SK-N-SH (cell line): ENCODE data around the gene PARP12. TPM values are rescaled to one million over a fixed set of nuclear protein-coding genes. Genes with fewer than 3 reads are reported as not detected.

Experiments
- CTCF ChIA-PET: fragments of 300-600, 350-600 bp; formaldehyde crosslinking; extraction: SDS; loops from one replicate; lab custom pipeline; 2021; lab: Yijun Ruan, JAX
- POLR2A ChIA-PET: fragments of 350-600 bp; sonication (Branson Sonifier 250); formaldehyde crosslinking; extraction: SDS; loops from one replicate; lab custom pipeline; 2020; ENCODE audit warnings: antibody characterized with exemption, inconsistent platforms; lab: Yijun Ruan, JAX
- DNase-seq: peaks from one replicate; pipeline ENCODE4 v3.0.0; 2012
- H2AFZ ChIP-seq: fragments of 200-600 bp; sonication (generic); 2 replicates; pipeline ENCODE4 v1.8.1; 2016; ENCODE audit warnings: antibody characterized with exemption, mild to moderate bottlenecking, low read depth
- H3F3A ChIP-seq: fragments of 200-600 bp; sonication (generic); replicated peaks from 2 replicates; pipeline ENCODE3; 2016; ENCODE audit warnings: antibody characterized with exemption, mild to moderate bottlenecking; ENCODE audit not compliant: insufficient read depth
- H3K27ac ChIP-seq, 2 experiments: fragments of 200-500 bp in 1 of 2; fragments of 200-600 bp in 1 of 2; sonication (Bioruptor generic) in 1 of 2; sonication (generic), shearing (Covaris generic) in 1 of 2; 2 replicates each; pipeline versions ENCODE4 v1.5.1 to v1.6.1; 2014 to 2016; ENCODE audit warnings: low read depth in 2 of 2, inconsistent platforms in 1 of 2, low read length in 1 of 2, mild to moderate bottlenecking in 1 of 2, mixed read lengths in 1 of 2
- H3K27me3 ChIP-seq: fragments of 200-600 bp; sonication (generic), shearing (Covaris generic); 2 replicates; pipeline ENCODE4 v1.6.1; 2016; ENCODE audit warnings: mixed run types; ENCODE audit not compliant: insufficient read depth
- H3K36me3 ChIP-seq, 2 experiments: fragments of 200-500 bp in 1 of 2; fragments of 200-600 bp in 1 of 2; sonication (Bioruptor generic) in 1 of 2; sonication (generic) in 1 of 2; replicated peaks in 1 of 2; 2 replicates each; pipeline versions ENCODE3 to v1.5.1; 2014 to 2016; ENCODE audit warnings: low read length in 1 of 2, mild to moderate bottlenecking in 1 of 2; ENCODE audit not compliant: insufficient read depth in 2 of 2, control insufficient read depth in 1 of 2
- H3K4me1 ChIP-seq, 2 experiments: fragments of 200-500 bp in 1 of 2; fragments of 200-600 bp in 1 of 2; sonication (Bioruptor generic) in 1 of 2; sonication (generic), shearing (Covaris generic) in 1 of 2; 2 replicates each; pipeline versions ENCODE4 v1.5.1 to v1.6.1; 2014 to 2016; ENCODE audit warnings: low read depth in 1 of 2, low read length in 1 of 2, mixed run types in 1 of 2; ENCODE audit not compliant: insufficient read depth in 2 of 2, control insufficient read depth in 1 of 2
- H3K4me2 ChIP-seq: fragments of 200-600 bp; sonication (generic), shearing (Covaris generic); 2 replicates; pipeline ENCODE4 v1.6.1; 2017; ENCODE audit warnings: mixed run types
- H3K4me3 ChIP-seq, 2 experiments: fragments of 200-500 bp in 1 of 2; fragments of 200-600 bp in 1 of 2; sonication (Bioruptor generic) in 1 of 2; sonication (generic), shearing (Covaris generic) in 1 of 2; 2 replicates each; pipeline versions ENCODE4 v1.5.1 to v1.8.1; 2014 to 2016; ENCODE audit warnings: low read depth in 2 of 2, inconsistent platforms in 1 of 2, low read length in 1 of 2, mild to moderate bottlenecking in 1 of 2, mixed read lengths in 1 of 2, moderate library complexity in 1 of 2
- H3K79me2 ChIP-seq: fragments of 200-600 bp; sonication (generic); 2 replicates; pipeline ENCODE4 v1.8.1; 2017; ENCODE audit warnings: mild to moderate bottlenecking; ENCODE audit not compliant: insufficient read depth
- H3K9ac ChIP-seq: fragments of 200-600 bp; sonication (generic); 2 replicates; pipeline ENCODE4 v1.6.1; 2017; ENCODE audit warnings: mixed run types
- H3K9me2 ChIP-seq: fragments of 200-600 bp; sonication (generic); 2 replicates; pipeline ENCODE4 v1.6.1; 2017; ENCODE audit warnings: mixed run types
- H3K9me3 ChIP-seq: fragments of 200-600 bp; sonication (generic); 2 replicates; pipeline ENCODE4 v1.6.1; 2017; ENCODE audit warnings: mixed run types, mild to moderate bottlenecking, moderate library complexity
- H4K20me1 ChIP-seq: fragments of 200-600 bp; sonication (generic); 2 replicates; pipeline ENCODE4 v1.6.1; 2017; ENCODE audit warnings: mild to moderate bottlenecking, mixed run types; ENCODE audit not compliant: insufficient read depth
- CHD2 ChIP-seq: fragments of 150-350 bp; IDR thresholded peaks from 2 replicates; pipeline ENCODE4 v1.6.1; 2018; ENCODE audit warnings: low read length; ENCODE audit not compliant: partially characterized antibody
- CTCF ChIP-seq: fragments of 200-600 bp; sonication (generic); IDR thresholded peaks from 2 replicates; pipeline ENCODE4 v1.6.1; 2017; ENCODE audit warnings: antibody characterized with exemption, mild to moderate bottlenecking, moderate library complexity
- EZH2phosphoT487 ChIP-seq: fragments of 200-600 bp; sonication (generic); IDR thresholded peaks from 2 replicates; pipeline ENCODE4 v1.6.1; 2017; ENCODE audit warnings: low read depth, mixed run types, mild to moderate bottlenecking, antibody characterized with exemption, moderate library complexity, borderline replicate concordance
- FOSL2 ChIP-seq: IDR thresholded peaks from 2 replicates; pipeline ENCODE4 v1.4.0; 2012; ENCODE audit warnings: low read depth, mild to moderate bottlenecking, moderate library complexity, borderline replicate concordance
- FOXJ3 ChIP-seq: sonication (generic); formaldehyde crosslinking; IDR thresholded peaks from 2 replicates; pipeline ENCODE4 v1.5.1; 2020; ENCODE audit warnings: mild to moderate bottlenecking, missing genetic modification reagents
- FOXM1 ChIP-seq: IDR thresholded peaks from 2 replicates; pipeline ENCODE4 v1.4.0; 2012; ENCODE audit warnings: low read depth, mild to moderate bottlenecking
- IRF3 ChIP-seq: fragments of 150-350 bp; IDR thresholded peaks from 2 replicates; pipeline ENCODE4 v1.6.1; 2016; ENCODE audit warnings: mild to moderate bottlenecking, low read depth, low read length
- MEF2A ChIP-seq: IDR thresholded peaks from 2 replicates; pipeline ENCODE4 v1.4.0; 2012; ENCODE audit warnings: low read depth, borderline replicate concordance
- MXI1 ChIP-seq: IDR thresholded peaks from 2 replicates; pipeline ENCODE4 v1.6.1; 2012; ENCODE audit warnings: mild to moderate bottlenecking, low read depth, low read length, improper control_type of control experiment
- NFIC ChIP-seq: IDR thresholded peaks from 2 replicates; pipeline ENCODE4 v1.4.0; 2012; ENCODE audit warnings: borderline replicate concordance
- RAD21 ChIP-seq: IDR thresholded peaks from 2 replicates; pipeline ENCODE4 v1.6.1; 2012; ENCODE audit warnings: mild to moderate bottlenecking, low read length
- TEAD4 ChIP-seq: IDR thresholded peaks from 2 replicates; pipeline ENCODE4 v1.4.0; 2012; ENCODE audit warnings: mild to moderate bottlenecking, borderline replicate concordance; ENCODE audit not compliant: insufficient read depth
- USF2 ChIP-seq: fragments of 150-350 bp; IDR thresholded peaks from 2 replicates; pipeline ENCODE4 v1.6.1; 2017; ENCODE audit warnings: antibody characterized with exemption, low read length, low read depth, borderline replicate concordance
- WGBS: methylation state at CpG from one replicate; pipeline ENCODE4 v1.1.6; 2017; ENCODE audit warnings: low lambda C conversion rate; 5-methylcytosine and 5-hydroxymethylcytosine counted together
- polyA plus RNA-seq, 3 experiments: library from polyadenylated mRNA; depleted of rRNA; stranded (reverse); fragments of >200 nt; gene quantifications; 2 replicates each; pipeline ENCODE4 v1.2.3, GENCODE V29; 2012

PARP12 gene
- polyA plus RNA-seq, 1 of the 3 experiments (the other 2 are of a cell fraction) = 17.7 TPM

- DNase-seq = no peak
- WGBS = 84% methylated on average over 4 of the region's 4 CpGs
- Histone ChIP-seq H3K27ac (no peak overlapping the region), H3K4me1 (peaks cover 0 to 18% of the 10 kb centered on the region in 2 experiments; a peak in 2 of 4 replicates), H3K4me2 (no peak overlapping the region), H3K9me3 (no peaks in the 10 kb centered on the region), H3K27me3 (no peaks in the 10 kb centered on the region; the same call in 1 of the 2 replicates), H3K9me2 (no peaks in the 10 kb centered on the region), H3K9ac (no peak overlapping the region), H3K36me3 (no peaks in the 10 kb centered on the region), H4K20me1 (no peaks in the 10 kb centered on the region), H3F3A (no peaks in the 10 kb centered on the region), H2AFZ (no peak overlapping the region), H3K4me3 (no peak overlapping the region), H3K79me2 (no peaks in the 10 kb centered on the region)
- ChIA-PET POLR2A (interaction anchor here (0.6 kb wide), 1 partner anchor 543 kb away, joined by 3 read pairs; no protein-coding TSS in a partner anchor), CTCF (interaction anchor here (0.9 to 1.9 kb wide), 3 partner anchors 9 to 368 kb away, joined by 3 to 9 read pairs (median 3); no protein-coding TSS in a partner anchor)
- TF ChIP-seq FOSL2 = no peak
- TF ChIP-seq EZH2phosphoT487 = no peak
- no peak for TF ChIP-seq IRF3
- no peak for TF ChIP-seq CHD2
- TF ChIP-seq NFIC = no peak
- no peak for TF ChIP-seq FOXJ3
- no peak for TF ChIP-seq CTCF
- TF ChIP-seq FOXM1 = no peak
- TF ChIP-seq MEF2A = no peak
- no peak for TF ChIP-seq RAD21
- no peak for TF ChIP-seq USF2
- TF ChIP-seq MXI1 = no peak
- TF ChIP-seq TEAD4 = no peak
Measured at GRCh38 chr7:140013676-140014075, 49.1 kb downstream of the PARP12 start.
